ENCODE measurements around the gene ACAD9. TPM values are rescaled to one million over a fixed set of nuclear protein-coding genes. Genes with fewer than 3 reads are reported as not detected.
"Not testable (repeated sequence)": the region's sequence is repeated elsewhere in the genome, so short reads cannot be mapped to it uniquely, and the experiment has no call there.

The ACAD9 gene
- total RNA-seq (10 to 100 TPM; 38.6 to 43.2 TPM), polyA plus RNA-seq (ENCODE audit: insufficient read length in 6 of 6) (10 to 100 TPM; 41.6 to 46.4 (median 44.3) TPM)
- long read RNA-seq, donor 1, transcript ACAD9-201 (18 exons, 2,454 nt) = major isoform, 7 of 7 reads
- long read RNA-seq, donor 1, partial matches to known transcripts = 0 of 7 reads
- long read RNA-seq, donor 1, other reads (novel, unspliced or antisense) = 0 of 7 reads
- long read RNA-seq, donor 2, transcript ACAD9-201 (18 exons, 2,454 nt) = major isoform, 11 of 14 reads
- long read RNA-seq, donor 2, partial matches to known transcripts = 0 of 14 reads
- long read RNA-seq, donor 2, other reads (novel, unspliced or antisense) = 0 of 14 reads
- long read RNA-seq, donor 3, partial matches to known transcripts = 0 of 4 reads
- long read RNA-seq, donor 3, other reads (novel, unspliced or antisense) = 0 of 4 reads
- long read RNA-seq, donor 4, transcript ACAD9-201 (18 exons, 2,454 nt) = major isoform, 6 of 10 reads
- long read RNA-seq, donor 4, partial matches to known transcripts = 4 of 10 reads
- long read RNA-seq, donor 4, other reads (novel, unspliced or antisense) = 0 of 10 reads
- long read RNA-seq, donor 5, transcript ACAD9-201 (18 exons, 2,454 nt) = major isoform, 6 of 15 reads
- long read RNA-seq, donor 5, partial matches to known transcripts = 7 of 15 reads
- long read RNA-seq, donor 5, other reads (novel, unspliced or antisense) = 0 of 15 reads
- long read RNA-seq, donor 6, transcript ACAD9-201 (18 exons, 2,454 nt) = major isoform, 8 of 9 reads
- long read RNA-seq, donor 6, partial matches to known transcripts = 0 of 9 reads
- long read RNA-seq, donor 6, other reads (novel, unspliced or antisense) = 0 of 9 reads
- long read RNA-seq, donor 7, transcript ACAD9-201 (18 exons, 2,454 nt) = major isoform, 6 of 8 reads
- long read RNA-seq, donor 7, partial matches to known transcripts = 0 of 8 reads
- long read RNA-seq, donor 7, other reads (novel, unspliced or antisense) = 0 of 8 reads
- long read RNA-seq, donor 8, partial matches to known transcripts = 0 of 6 reads
- long read RNA-seq, donor 8, other reads (novel, unspliced or antisense) = 0 of 6 reads
- long read RNA-seq, donor 9 = 0 reads
- long read RNA-seq, donor 10, transcript ACAD9-201 (18 exons, 2,454 nt) = major isoform, 7 of 12 reads
- long read RNA-seq, donor 10, partial matches to known transcripts = 3 of 12 reads
- long read RNA-seq, donor 10, other reads (novel, unspliced or antisense) = 2 of 12 reads
- long read RNA-seq, donor 11, partial matches to known transcripts = 0 of 6 reads
- long read RNA-seq, donor 11, other reads (novel, unspliced or antisense) = 0 of 6 reads
- long read RNA-seq, donor 12, partial matches to known transcripts = 0 of 1 reads
- long read RNA-seq, donor 12, other reads (novel, unspliced or antisense) = 0 of 1 reads

DNA sequence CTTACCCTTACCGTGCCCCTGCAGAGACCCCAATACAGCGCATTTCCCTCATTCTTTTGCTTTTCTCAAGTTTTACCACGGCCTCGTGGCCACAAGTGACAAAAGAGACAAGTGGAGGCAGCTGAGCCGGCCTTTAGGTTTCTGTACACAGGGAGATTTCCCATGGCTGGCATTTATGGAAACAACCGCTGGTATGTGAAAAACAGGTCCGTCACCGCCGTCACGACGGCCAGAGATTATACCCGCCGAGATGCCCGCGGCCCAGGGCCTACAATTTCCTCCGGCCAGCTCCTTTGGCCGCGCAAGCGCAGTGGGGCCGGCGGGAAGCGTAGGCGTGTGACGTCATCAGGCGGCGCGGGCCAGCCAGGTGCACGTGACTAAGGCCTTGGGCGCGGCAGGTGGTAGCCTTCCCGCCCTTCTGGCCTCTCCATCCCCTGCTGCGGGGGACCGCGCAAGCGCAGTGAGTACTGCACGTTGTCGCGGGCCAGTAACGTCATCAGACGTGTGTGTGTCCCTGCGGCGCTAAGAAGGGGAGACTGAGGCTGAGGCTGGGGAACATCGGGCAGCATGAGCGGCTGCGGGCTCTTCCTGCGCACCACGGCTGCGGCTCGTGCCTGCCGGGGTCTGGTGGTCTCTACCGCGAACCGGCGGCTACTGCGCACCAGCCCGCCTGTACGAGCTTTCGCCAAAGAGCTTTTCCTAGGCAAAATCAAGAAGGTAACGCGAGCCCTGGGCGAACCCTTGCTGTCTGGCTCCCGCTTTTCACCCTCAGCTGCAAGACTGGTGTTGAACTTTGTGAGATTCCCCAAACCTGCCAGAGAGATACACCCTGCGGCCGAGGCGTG lies at the start of gene ACAD9:
Gene ACAD9, plus strand, starts transcription at position 496 of the 845 bp plus-strand sequence. Its CDS starts 72 bp downstream, at position 568.
- H3K9me3 ChIP-seq = no peaks in the 10 kb centered on the region
- peaks cover 15 to 54% of the 10 kb centered on the region in 2 donors for H3K4me1 ChIP-seq
- no peaks in the 10 kb centered on the region for H3K36me3 ChIP-seq
- H3K27me3 ChIP-seq = no peaks in the 10 kb centered on the region
- peak; percentile 95 to 98 (median 98) for DNase-seq
- no peak for TF ChIP-seq CTCF (IDR thresholded peaks at IDR 0.05)
- peak within 1 kb of the TSS; percentile 59 to 66 for H3K4me3 ChIP-seq
- intact Hi-C loops (cut with DNase I) = no loop called here
- peak; percentile 97 for ATAC-seq
- H3K27ac ChIP-seq = peak within 1 kb of the TSS; percentile 92 to 98

GRCh38 chr3:128829925-128830625 lies 49.3 kb upstream of the ACAD9 start:
- H3K4me1 ChIP-seq; H3K9me3 ChIP-seq; intact Hi-C loops (cut with DNase I); DNase-seq; ATAC-seq; H3K27me3 ChIP-seq; H3K36me3 ChIP-seq; H3K4me3 ChIP-seq; H3K27ac ChIP-seq: not testable (repeated sequence)

GRCh38 chr3:128830762-128831161 lies 48.7 kb upstream of the ACAD9 start:
- H3K9me3 ChIP-seq; H3K4me1 ChIP-seq; H3K4me3 ChIP-seq; DNase-seq; ATAC-seq; H3K36me3 ChIP-seq; intact Hi-C loops (cut with DNase I); H3K27me3 ChIP-seq; H3K27ac ChIP-seq: not testable (repeated sequence)

DNA sequence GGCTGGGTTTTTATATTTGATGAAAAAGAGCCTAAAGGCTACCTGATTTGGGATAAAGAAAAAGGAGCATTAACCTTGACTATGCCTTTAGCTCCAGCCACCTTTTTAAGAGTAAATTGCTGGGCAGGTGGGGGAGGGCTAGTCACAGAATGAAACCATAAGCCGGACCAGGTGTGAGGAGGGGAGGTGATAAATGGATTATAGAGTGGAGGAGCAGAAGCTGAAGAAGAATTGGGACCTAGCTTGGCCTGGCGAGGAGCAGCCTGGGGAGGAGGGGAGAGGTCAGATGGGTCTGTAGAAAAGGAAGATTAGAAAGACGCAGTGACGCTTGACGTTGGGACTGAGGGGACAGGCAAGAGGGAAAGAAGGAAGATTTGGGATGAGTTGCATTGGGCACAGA lies 46.4 kb upstream of the ACAD9 start:
- H3K27me3 ChIP-seq; H3K36me3 ChIP-seq; H3K4me1 ChIP-seq; intact Hi-C loops (cut with DNase I); H3K9me3 ChIP-seq; H3K27ac ChIP-seq; ATAC-seq; H3K4me3 ChIP-seq; DNase-seq: not testable (repeated sequence)

DNA sequence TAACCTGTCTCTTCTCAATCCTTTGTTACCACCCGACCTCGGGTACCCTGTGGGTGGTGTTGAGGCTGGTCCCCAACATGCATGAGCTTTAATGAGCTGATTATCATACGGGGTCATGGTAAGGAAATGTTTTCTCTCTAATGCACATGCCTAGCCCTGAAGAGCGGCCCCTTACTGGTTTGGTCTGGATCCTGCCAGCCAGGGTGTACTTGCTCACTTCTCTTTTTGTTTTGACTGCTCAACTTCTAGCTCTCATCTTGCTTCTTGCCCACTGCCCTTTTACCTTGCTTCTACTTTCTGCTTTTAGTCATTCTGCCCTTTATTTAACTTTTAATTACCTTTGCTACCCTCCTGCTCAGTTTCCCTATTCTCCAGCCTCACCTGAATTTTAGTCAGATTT lies 44.3 kb upstream of the ACAD9 start:
- intact Hi-C loops (cut with DNase I) = no loop called here
- H3K36me3 ChIP-seq = no peaks in the 10 kb centered on the region
- no peak for ATAC-seq

More for the DNA sequence above, 44.3 kb upstream of the ACAD9 start:
- no peaks in the 10 kb centered on the region for H3K27me3 ChIP-seq
- H3K9me3 ChIP-seq = no peaks in the 10 kb centered on the region
- DNase-seq = no peak
- H3K4me3 ChIP-seq = no peak overlapping the region
- TF ChIP-seq CTCF (IDR thresholded peaks at IDR 0.05) = no peak
- no peaks in the 10 kb centered on the region for H3K4me1 ChIP-seq
- H3K27ac ChIP-seq = no peak overlapping the region
